ENCODE measurements around the gene CYP4F22.
"Not testable (repeated sequence)": the region's sequence is repeated elsewhere in the genome, so short reads cannot be mapped to it uniquely, and the experiment has no call there.

CYP4F22 gene

GRCh38 chr19:15576526-15577156, 68.3 kb downstream of the CYP4F22 start:
- no peak for DNase-seq (ENCODE audit: low read depth)

DNA sequence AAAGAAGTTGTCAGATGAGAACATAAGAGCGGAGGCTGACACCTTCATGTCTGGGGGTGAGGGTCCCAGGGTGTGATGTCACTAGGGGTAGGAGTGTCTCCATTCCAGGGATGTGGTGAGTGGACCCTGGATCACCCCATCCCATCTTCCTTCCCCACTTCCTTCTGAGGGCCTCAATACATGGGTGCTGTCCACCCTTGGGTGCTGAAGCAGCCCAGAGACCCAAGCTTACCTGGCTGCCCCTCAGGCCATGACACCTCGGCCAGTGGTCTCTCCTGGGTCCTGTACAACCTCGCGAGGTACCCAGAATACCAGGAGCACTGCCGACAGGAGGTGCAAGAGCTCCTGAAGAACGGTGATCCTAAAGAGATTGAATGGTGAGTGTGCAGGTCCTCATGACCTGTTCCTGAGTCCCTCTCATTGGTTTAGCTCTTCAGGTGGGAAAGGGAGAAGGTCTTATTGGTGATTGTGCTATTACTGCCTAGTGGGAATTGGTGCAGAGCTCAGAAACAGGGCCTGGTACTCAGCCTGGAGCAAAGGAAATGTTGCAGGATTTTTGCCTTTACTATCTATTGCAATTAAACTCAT, 69.0 kb downstream of the CYP4F22 start:
- no peak for DNase-seq (ENCODE audit: low read depth)

GRCh38 chr19:15583346-15583745, 75.0 kb downstream of the CYP4F22 start:
- no peak for DNase-seq (ENCODE audit: low read depth)

DNA sequence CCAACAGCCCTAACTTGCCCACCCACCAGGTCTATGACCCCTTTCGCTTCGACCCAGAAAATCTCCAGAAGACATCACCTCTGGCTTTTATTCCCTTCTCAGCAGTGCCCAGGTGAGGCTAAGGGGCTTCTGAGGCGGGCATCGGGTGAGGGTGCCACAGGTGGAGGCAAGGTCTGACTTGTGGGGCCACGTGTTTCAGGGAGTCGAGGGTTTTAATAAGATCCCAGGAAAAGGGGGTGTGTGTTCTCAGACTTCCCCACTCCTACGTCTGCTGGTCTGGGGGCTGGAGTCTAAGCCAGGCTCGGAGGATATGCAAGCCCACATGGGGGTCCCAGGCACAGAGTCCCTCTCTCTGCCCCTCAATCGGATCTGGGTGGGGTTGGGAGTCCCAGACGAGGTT, 75.8 kb downstream of the CYP4F22 start:
- DNase-seq (ENCODE audit: low read depth): no peak

GRCh38 chr19:15584541-15585115, 76.3 kb downstream of the CYP4F22 start:
- DNase-seq (ENCODE audit: low read depth): peak; percentile 77

DNA sequence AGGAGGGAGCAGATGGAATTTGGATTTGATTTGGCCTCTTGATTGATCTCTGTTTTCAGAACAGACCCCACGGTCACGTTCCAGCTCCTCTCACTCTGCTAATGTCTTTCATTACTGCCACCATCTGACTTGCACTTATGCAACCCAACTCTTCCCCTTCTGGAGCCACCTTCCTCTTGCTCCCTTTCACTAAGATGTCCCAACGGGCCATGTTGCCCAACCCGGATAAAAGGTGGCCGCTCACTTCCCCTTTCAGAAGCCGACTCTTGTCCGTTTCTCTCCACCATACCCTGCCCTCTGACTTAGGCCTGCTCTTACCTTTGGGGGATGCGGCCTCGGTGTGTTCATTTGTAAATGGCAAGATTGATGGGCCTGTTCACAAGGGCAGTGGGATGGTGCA, 79.3 kb downstream of the CYP4F22 start:
- no peak for DNase-seq (ENCODE audit: low read depth)

DNA sequence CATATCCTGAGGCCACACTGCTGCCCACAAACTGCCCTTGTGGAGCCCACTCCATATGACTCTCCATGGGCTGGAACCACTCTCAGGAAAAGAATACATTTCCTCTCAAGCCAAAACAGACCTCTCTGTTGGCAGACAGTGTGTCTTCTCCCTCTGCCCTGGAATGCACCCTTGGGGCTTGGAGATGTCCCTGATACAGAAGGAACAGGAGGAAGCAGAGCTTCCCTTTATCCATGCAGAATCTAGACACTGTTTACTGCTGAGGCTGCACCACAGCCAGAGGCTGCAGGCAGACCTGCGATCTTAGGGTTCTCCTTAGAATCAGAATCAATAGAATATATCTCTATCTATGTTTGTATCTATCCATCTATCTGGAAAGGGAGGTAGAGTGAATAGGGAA, 79.9 kb downstream of the CYP4F22 start:
- no peak for DNase-seq (ENCODE audit: low read depth)

- no peak for DNase-seq (ENCODE audit: low read depth)
Observed at GRCh38 chr19:15589760-15590451, 81.6 kb downstream of the CYP4F22 start.

- no peak for DNase-seq (ENCODE audit: low read depth)
Observed at GRCh38 chr19:15591796-15592195, 83.5 kb downstream of the CYP4F22 start.

DNA sequence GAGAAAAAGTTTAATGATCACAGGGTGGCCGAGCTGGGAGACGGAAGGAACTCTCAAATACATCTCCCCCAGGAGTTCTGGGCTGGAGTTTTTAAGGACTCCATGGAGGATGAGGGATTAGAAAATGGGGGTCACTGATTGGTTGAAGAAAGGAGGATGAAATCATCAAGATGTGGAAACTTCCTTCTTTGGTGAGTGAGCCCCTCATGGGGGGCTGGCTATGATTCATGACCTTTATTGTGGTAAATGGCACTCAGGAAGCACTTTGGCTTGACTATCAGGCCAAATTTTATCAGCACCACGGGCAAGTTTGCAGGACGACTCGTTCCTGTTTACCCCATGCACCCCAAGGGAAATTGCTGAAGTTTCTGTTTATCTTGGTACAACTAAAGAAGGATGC, 84.2 kb downstream of the CYP4F22 start:
- DNase-seq (ENCODE audit: low read depth): not testable (repeated sequence)

GRCh38 chr19:15593766-15594165, 85.4 kb downstream of the CYP4F22 start:
- DNase-seq (ENCODE audit: low read depth): not testable (repeated sequence)

DNA sequence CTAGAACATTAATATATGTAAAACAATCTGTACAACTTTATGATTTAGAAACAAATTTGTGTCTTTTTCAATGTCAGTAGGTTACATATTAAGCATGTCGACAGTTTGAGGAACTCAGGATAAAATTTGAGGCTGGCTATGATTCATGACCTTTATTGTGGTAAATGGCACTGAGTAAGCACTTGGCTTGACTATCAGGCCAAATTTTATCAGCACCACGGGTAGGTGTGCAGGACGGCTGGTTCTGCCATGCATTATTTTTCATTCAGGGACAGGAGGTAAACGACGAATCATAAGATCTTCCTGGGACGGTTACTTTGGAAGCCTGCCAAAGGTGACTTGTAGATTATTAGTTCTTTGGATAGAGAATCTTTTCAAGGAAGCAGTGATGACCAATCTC, 86.7 kb downstream of the CYP4F22 start:
- no peak for DNase-seq (ENCODE audit: low read depth)

Data from stimulated activated CD8-positive, alpha-beta memory T cell treated with anti-CD3 and anti-CD28 coated beads, Interleukin-4, amount 100 ng/mL, for 24 hours (primary cell).